Endothelial cell of umbilical vein (primary cell): ENCODE data around the gene BMAL2.

Experiments
- EZH2 ChIP-seq: IDR thresholded peaks from 2 replicates; pipeline ENCODE4 v1.6.1; 2012; ENCODE audit warnings: borderline replicate concordance, low read depth, mild to moderate bottlenecking, moderate library complexity, low read length, inconsistent platforms; ENCODE audit not compliant: severe bottlenecking
- MAX ChIP-seq: IDR thresholded peaks from 2 replicates; pipeline ENCODE4 v1.6.1; 2011; ENCODE audit not compliant: insufficient read depth, insufficient read length
- MYC ChIP-seq: IDR thresholded peaks from one replicate; pipeline ENCODE4 v1.6.1; 2011; ENCODE audit warnings: mild to moderate bottlenecking, low read depth, low read length
- POLR2A ChIP-seq: IDR thresholded peaks from 2 replicates; pipeline ENCODE4 v1.6.1; 2012; ENCODE audit warnings: low read depth, mild to moderate bottlenecking, control low read depth, low read length
- POLR2AphosphoS5 ChIP-seq: IDR thresholded peaks from 2 replicates; pipeline ENCODE4 v1.6.1; 2012; ENCODE audit warnings: low read depth, mild to moderate bottlenecking, control low read depth, low read length, moderate library complexity; ENCODE audit not compliant: insufficient read depth
- TF ChIP-seq, protein P1 (sequence below), 2 donors: IDR thresholded peaks; 1 replicate in 1 of 2; 2 replicates in 1 of 2; pipeline ENCODE4 v1.5.1; 2011; ENCODE audit warnings: low read length in 2 of 2, mild to moderate bottlenecking in 2 of 2, moderate library complexity in 2 of 2, control low read depth in 1 of 2, inconsistent platforms in 1 of 2, low read depth in 1 of 2; ENCODE audit not compliant: insufficient read depth in 1 of 2; ENCODE audit errors: extremely low read depth in 1 of 2

GRCh38 chr12:27344246-27344645, 11.6 kb downstream of the BMAL2 start:
- TF ChIP-seq, protein P1, sequence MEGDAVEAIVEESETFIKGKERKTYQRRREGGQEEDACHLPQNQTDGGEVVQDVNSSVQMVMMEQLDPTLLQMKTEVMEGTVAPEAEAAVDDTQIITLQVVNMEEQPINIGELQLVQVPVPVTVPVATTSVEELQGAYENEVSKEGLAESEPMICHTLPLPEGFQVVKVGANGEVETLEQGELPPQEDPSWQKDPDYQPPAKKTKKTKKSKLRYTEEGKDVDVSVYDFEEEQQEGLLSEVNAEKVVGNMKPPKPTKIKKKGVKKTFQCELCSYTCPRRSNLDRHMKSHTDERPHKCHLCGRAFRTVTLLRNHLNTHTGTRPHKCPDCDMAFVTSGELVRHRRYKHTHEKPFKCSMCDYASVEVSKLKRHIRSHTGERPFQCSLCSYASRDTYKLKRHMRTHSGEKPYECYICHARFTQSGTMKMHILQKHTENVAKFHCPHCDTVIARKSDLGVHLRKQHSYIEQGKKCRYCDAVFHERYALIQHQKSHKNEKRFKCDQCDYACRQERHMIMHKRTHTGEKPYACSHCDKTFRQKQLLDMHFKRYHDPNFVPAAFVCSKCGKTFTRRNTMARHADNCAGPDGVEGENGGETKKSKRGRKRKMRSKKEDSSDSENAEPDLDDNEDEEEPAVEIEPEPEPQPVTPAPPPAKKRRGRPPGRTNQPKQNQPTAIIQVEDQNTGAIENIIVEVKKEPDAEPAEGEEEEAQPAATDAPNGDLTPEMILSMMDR (IDR thresholded peaks at IDR 0.05; ENCODE audit: extremely low read depth in 1 of 2, insufficient read depth in 1 of 2, low read depth in 1 of 2, low read length in 2 of 2) = no peak
- TF ChIP-seq POLR2A (no peak), EZH2 (no peak), MAX (no peak), POLR2AphosphoS5 (no peak), MYC (no peak)
